Mesendoderm (in vitro differentiated cells): ENCODE data around the gene CYP4F8.

Experiments
- DNase-seq: peaks from one replicate; pipeline ENCODE4 v3.0.0; 2013
- H2AK5ac ChIP-seq: 2 replicates; pipeline ENCODE4 v1.6.1; 2013; ENCODE audit warnings: low read length, inconsistent platforms
- H2BK120ac ChIP-seq: 2 replicates; pipeline ENCODE4 v1.6.1; 2013; ENCODE audit warnings: low read depth, mild to moderate bottlenecking, low read length, moderate library complexity, mixed read lengths
- H2BK15ac ChIP-seq: replicated peaks from 2 replicates; pipeline ENCODE4 v1.6.1; 2013; ENCODE audit warnings: low read depth, mild to moderate bottlenecking, moderate library complexity
- H2BK5ac ChIP-seq: 2 replicates; pipeline ENCODE4 v1.6.1; 2013; ENCODE audit warnings: low read length, inconsistent platforms
- H3K18ac ChIP-seq: 2 replicates; pipeline ENCODE4 v1.6.1; 2013; ENCODE audit warnings: mild to moderate bottlenecking, low read length, mixed read lengths
- H3K23ac ChIP-seq: one replicate; pipeline ENCODE4 v1.6.1; 2013; ENCODE audit warnings: low read length
- H3K27ac ChIP-seq: 2 replicates; pipeline ENCODE4 v1.5.1; 2013; ENCODE audit warnings: low read depth, mild to moderate bottlenecking, inconsistent platforms, low read length, moderate library complexity
- H3K27me3 ChIP-seq: 2 replicates; pipeline ENCODE4 v1.6.1; 2013; ENCODE audit warnings: low read length, control low read depth, mild to moderate bottlenecking, inconsistent platforms; ENCODE audit not compliant: insufficient read depth, poor library complexity
- H3K36me3 ChIP-seq: 2 replicates; pipeline ENCODE4 v1.6.1; 2013; ENCODE audit warnings: low read length, inconsistent platforms; ENCODE audit not compliant: control insufficient read depth, insufficient read depth
- H3K4ac ChIP-seq: one replicate; pipeline ENCODE4 v1.6.1; 2013; ENCODE audit warnings: low read depth, mild to moderate bottlenecking, low read length, moderate library complexity
- H3K4me1 ChIP-seq: 2 replicates; pipeline ENCODE4 v1.6.1; 2013; ENCODE audit warnings: low read depth, low read length, inconsistent platforms; ENCODE audit not compliant: control insufficient read depth
- H3K4me2 ChIP-seq: 2 replicates; pipeline ENCODE4 v1.6.1; 2013; ENCODE audit warnings: low read length
- H3K4me3 ChIP-seq: 2 replicates; pipeline ENCODE4 v1.5.1; 2013; ENCODE audit warnings: mild to moderate bottlenecking, low read length
- H3K56ac ChIP-seq: one replicate; pipeline ENCODE4 v1.6.1; 2013; ENCODE audit warnings: low read length
- H3K79me1 ChIP-seq: 2 replicates; pipeline ENCODE4 v1.6.1; 2013; ENCODE audit warnings: low read length, inconsistent platforms
- H3K79me2 ChIP-seq: 2 replicates; pipeline ENCODE4 v1.6.1; 2013; ENCODE audit warnings: mild to moderate bottlenecking, low read length; ENCODE audit not compliant: control insufficient read depth, insufficient read depth
- H3K9ac ChIP-seq: 2 replicates; pipeline ENCODE4 v1.6.1; 2013; ENCODE audit warnings: low read length, inconsistent platforms
- H4K5ac ChIP-seq: one replicate; pipeline ENCODE4 v1.6.1; 2013; ENCODE audit warnings: low read length
- H4K8ac ChIP-seq: one replicate; pipeline ENCODE4 v1.6.1; 2013; ENCODE audit warnings: low read depth, mild to moderate bottlenecking, control low read depth, low read length, moderate library complexity
- WGBS: extraction: QIAGEN DNeasy Blood & Tissue Kit; methylation state at CpG from one replicate; pipeline ENCODE4 v1.1.7; 2013; ENCODE audit warnings: low lambda C conversion rate, missing lambda C conversion rate; ENCODE audit not compliant: insufficient coverage; ENCODE audit errors: extremely low coverage; 5-methylcytosine and 5-hydroxymethylcytosine counted together

CYP4F8 gene

GRCh38 chr19:15666883-15667282 lies 51.9 kb downstream of the CYP4F8 start:
- no peak overlapping the region for H2BK120ac ChIP-seq
- H3K18ac ChIP-seq: no peak overlapping the region
- DNase-seq: no peak
- no peaks in the 10 kb centered on the region for H3K79me2 ChIP-seq
- no peak overlapping the region for H3K4me3 ChIP-seq
- no peak overlapping the region for H3K23ac ChIP-seq
- no peak overlapping the region for H4K8ac ChIP-seq
- H3K27me3 ChIP-seq: no peaks in the 10 kb centered on the region
- no peak overlapping the region for H3K4me2 ChIP-seq
- no peak overlapping the region for H2BK5ac ChIP-seq
- H3K9ac ChIP-seq: no peak overlapping the region
- WGBS: no CpG with 5 or more reads among the region's 4 CpGs
- no peaks in the 10 kb centered on the region for H3K4me1 ChIP-seq
- H4K5ac ChIP-seq: no peak overlapping the region
- no peaks in the 10 kb centered on the region for H3K36me3 ChIP-seq
- no peak overlapping the region for H3K4ac ChIP-seq
- no peak overlapping the region for H3K56ac ChIP-seq
- H3K27ac ChIP-seq: no peak overlapping the region
- H2BK15ac ChIP-seq: no peak overlapping the region
- H3K79me1 ChIP-seq: no peaks in the 10 kb centered on the region
- H2AK5ac ChIP-seq: no peak overlapping the region

DNA sequence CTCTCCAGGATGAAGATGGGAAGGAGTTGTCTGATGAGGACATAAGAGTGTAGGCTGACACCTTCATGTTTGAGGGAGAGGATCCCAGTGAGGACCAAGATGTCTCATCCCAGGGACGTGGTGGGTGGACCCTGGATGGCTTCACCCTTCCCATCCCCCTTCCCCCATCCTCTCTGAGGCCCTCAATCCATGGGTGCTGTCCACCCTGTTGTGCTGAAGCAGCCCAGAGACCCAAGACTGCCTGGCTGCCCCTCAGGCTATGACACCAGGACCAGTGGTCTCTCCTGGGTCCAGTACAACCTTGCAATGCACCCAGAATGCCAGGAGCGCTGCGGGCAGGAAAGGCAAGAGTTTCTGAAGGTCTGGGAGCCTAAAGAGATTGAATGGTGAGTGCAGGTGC lies 54.4 kb downstream of the CYP4F8 start:
- no peaks in the 10 kb centered on the region for H3K79me1 ChIP-seq
- H2AK5ac ChIP-seq: no peak overlapping the region
- no peaks in the 10 kb centered on the region for H3K4me1 ChIP-seq
- no peak overlapping the region for H3K23ac ChIP-seq
- H3K36me3 ChIP-seq: no peaks in the 10 kb centered on the region
- no peak overlapping the region for H2BK15ac ChIP-seq
- no CpG with 5 or more reads among the region's 3 CpGs for WGBS
- no peak overlapping the region for H4K8ac ChIP-seq
- H3K4me3 ChIP-seq: no peak overlapping the region
- H3K4ac ChIP-seq: no peak overlapping the region
- no peaks in the 10 kb centered on the region for H3K79me2 ChIP-seq
- no peak overlapping the region for H3K18ac ChIP-seq
- no peak overlapping the region for H3K9ac ChIP-seq
- no peak for DNase-seq
- H2BK120ac ChIP-seq: no peak overlapping the region
- no peak overlapping the region for H3K4me2 ChIP-seq
- H3K27ac ChIP-seq: no peak overlapping the region
- H3K27me3 ChIP-seq: no peaks in the 10 kb centered on the region
- H2BK5ac ChIP-seq: no peak overlapping the region
- no peak overlapping the region for H3K56ac ChIP-seq
- H4K5ac ChIP-seq: no peak overlapping the region

DNA sequence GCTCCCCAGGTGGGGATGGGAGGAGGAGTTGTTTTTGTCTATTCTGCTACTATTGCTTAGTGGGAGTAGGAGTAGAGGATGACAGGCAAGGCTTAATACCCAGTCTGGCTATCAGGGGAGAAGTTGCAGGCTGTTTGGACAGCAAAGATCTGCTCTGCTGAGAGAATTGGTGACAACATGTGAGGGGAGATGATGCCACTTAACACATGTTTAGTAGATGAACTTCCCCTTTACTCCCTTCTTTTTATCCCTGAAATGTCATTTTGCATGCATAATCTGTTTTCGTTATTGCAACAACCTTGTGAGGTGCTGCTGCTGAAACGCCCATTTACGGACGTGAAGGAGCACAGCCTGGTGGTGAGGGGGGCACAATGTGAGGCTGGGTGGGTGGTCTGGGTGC lies 54.9 kb downstream of the CYP4F8 start:
- H3K4me1 ChIP-seq: no peaks in the 10 kb centered on the region
- no peak overlapping the region for H3K27ac ChIP-seq
- no peak overlapping the region for H3K18ac ChIP-seq
- H3K36me3 ChIP-seq: no peaks in the 10 kb centered on the region
- H3K79me1 ChIP-seq: no peaks in the 10 kb centered on the region
- H2BK15ac ChIP-seq: no peak overlapping the region
- H4K5ac ChIP-seq: no peak overlapping the region
- H3K23ac ChIP-seq: no peak overlapping the region
- H2BK120ac ChIP-seq: no peak overlapping the region
- no peaks in the 10 kb centered on the region for H3K27me3 ChIP-seq
- H3K79me2 ChIP-seq: no peaks in the 10 kb centered on the region
- no peak overlapping the region for H3K4me2 ChIP-seq
- H3K4me3 ChIP-seq: no peak overlapping the region
- no peak overlapping the region for H4K8ac ChIP-seq
- H2AK5ac ChIP-seq: no peak overlapping the region
- H3K56ac ChIP-seq: no peak overlapping the region
- no CpG with 5 or more reads among the region's 4 CpGs for WGBS
- H3K9ac ChIP-seq: no peak overlapping the region
- no peak for DNase-seq
- H2BK5ac ChIP-seq: no peak overlapping the region
- no peak overlapping the region for H3K4ac ChIP-seq

- H3K56ac ChIP-seq: no peak overlapping the region
- no peak overlapping the region for H3K9ac ChIP-seq
- no peak overlapping the region for H3K27ac ChIP-seq
- H3K4me1 ChIP-seq: no peaks in the 10 kb centered on the region
- DNase-seq: no peak
- H3K4ac ChIP-seq: no peak overlapping the region
- H2BK15ac ChIP-seq: no peak overlapping the region
- H3K79me2 ChIP-seq: no peaks in the 10 kb centered on the region
- no peaks in the 10 kb centered on the region for H3K79me1 ChIP-seq
- H2BK5ac ChIP-seq: no peak overlapping the region
- no peak overlapping the region for H3K4me2 ChIP-seq
- H3K18ac ChIP-seq: no peak overlapping the region
- no peak overlapping the region for H3K23ac ChIP-seq
- H2BK120ac ChIP-seq: no peak overlapping the region
- no CpG with 5 or more reads among the region's 5 CpGs for WGBS
- H4K8ac ChIP-seq: no peak overlapping the region
- H3K36me3 ChIP-seq: no peaks in the 10 kb centered on the region
- H3K27me3 ChIP-seq: no peaks in the 10 kb centered on the region
- peak overlapping the region; percentile 9 for H3K4me3 ChIP-seq
- H4K5ac ChIP-seq: no peak overlapping the region
- no peak overlapping the region for H2AK5ac ChIP-seq
These were observed 56.3 kb downstream of the CYP4F8 start for GRCh38 chr19:15671237-15671821.

- H3K79me1 ChIP-seq: no peaks in the 10 kb centered on the region
- no peak overlapping the region for H3K4me3 ChIP-seq
- H4K8ac ChIP-seq: no peak overlapping the region
- no peak overlapping the region for H2BK15ac ChIP-seq
- no peak overlapping the region for H2BK5ac ChIP-seq
- no peak overlapping the region for H3K4ac ChIP-seq
- DNase-seq: no peak
- no peak overlapping the region for H3K4me2 ChIP-seq
- H3K56ac ChIP-seq: no peak overlapping the region
- no peaks in the 10 kb centered on the region for H3K79me2 ChIP-seq
- no peak overlapping the region for H2AK5ac ChIP-seq
- H4K5ac ChIP-seq: no peak overlapping the region
- no peak overlapping the region for H3K27ac ChIP-seq
- no peaks in the 10 kb centered on the region for H3K27me3 ChIP-seq
- no CpG with 5 or more reads among the region's 10 CpGs for WGBS
- H3K9ac ChIP-seq: no peak overlapping the region
- H3K23ac ChIP-seq: no peak overlapping the region
- no peaks in the 10 kb centered on the region for H3K36me3 ChIP-seq
- no peak overlapping the region for H3K18ac ChIP-seq
- no peak overlapping the region for H2BK120ac ChIP-seq
- H3K4me1 ChIP-seq: no peaks in the 10 kb centered on the region
These were observed 57.0 kb downstream of the CYP4F8 start for GRCh38 chr19:15671891-15672579.
